PC-3 (cell line): ENCODE data around the gene CLCA2.

Source experiments
- EZH2 ChIP-seq: fragments of 300-600 bp; sonication (generic); IDR thresholded peaks from one replicate; pipeline ENCODE4 v1.6.1; 2017; ENCODE audit warnings: antibody characterized with exemption, mild to moderate bottlenecking, low read length; ENCODE audit not compliant: unreplicated experiment
- EZH2phosphoT487 ChIP-seq: fragments of 300-600 bp; sonication (generic); IDR thresholded peaks from 2 replicates; pipeline ENCODE4 v1.6.1; 2018; ENCODE audit warnings: mild to moderate bottlenecking, antibody characterized with exemption, low read length, borderline replicate concordance
- TF ChIP-seq, protein P1 (sequence below): fragments of 300-600 bp; sonication (generic); conservative IDR thresholded peaks from 2 replicates; pipeline ENCODE4 v1.5.1; 2017; ENCODE audit warnings: antibody characterized with exemption, low read depth, mild to moderate bottlenecking, low read length

DNA sequence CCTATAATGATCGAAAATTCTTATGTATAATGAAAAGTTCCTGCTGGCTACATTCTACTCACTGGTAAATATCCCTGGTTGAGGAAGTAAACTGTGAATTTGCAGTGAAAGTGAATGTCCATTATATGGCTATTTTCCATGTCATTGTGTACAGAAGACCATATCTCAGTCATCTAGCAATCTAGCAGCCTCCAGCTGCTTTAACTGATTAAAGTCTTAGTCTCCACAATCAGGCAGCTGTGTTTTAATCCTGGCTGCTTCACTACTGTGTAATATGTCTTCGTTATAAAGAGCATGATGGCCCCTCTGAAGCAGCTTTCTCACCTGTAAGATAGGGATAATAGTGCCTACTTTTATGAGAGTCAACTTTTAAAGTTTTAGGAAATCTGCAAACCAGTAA lies 11.4 kb downstream of the CLCA2 start:
- TF ChIP-seq EZH2phosphoT487, result no peak
- TF ChIP-seq, protein P1, sequence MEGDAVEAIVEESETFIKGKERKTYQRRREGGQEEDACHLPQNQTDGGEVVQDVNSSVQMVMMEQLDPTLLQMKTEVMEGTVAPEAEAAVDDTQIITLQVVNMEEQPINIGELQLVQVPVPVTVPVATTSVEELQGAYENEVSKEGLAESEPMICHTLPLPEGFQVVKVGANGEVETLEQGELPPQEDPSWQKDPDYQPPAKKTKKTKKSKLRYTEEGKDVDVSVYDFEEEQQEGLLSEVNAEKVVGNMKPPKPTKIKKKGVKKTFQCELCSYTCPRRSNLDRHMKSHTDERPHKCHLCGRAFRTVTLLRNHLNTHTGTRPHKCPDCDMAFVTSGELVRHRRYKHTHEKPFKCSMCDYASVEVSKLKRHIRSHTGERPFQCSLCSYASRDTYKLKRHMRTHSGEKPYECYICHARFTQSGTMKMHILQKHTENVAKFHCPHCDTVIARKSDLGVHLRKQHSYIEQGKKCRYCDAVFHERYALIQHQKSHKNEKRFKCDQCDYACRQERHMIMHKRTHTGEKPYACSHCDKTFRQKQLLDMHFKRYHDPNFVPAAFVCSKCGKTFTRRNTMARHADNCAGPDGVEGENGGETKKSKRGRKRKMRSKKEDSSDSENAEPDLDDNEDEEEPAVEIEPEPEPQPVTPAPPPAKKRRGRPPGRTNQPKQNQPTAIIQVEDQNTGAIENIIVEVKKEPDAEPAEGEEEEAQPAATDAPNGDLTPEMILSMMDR, result no peak
- TF ChIP-seq EZH2, result no peak
